NOMO-1 treated with DMSO at 0.1 percent for 48 hours (cell line): ENCODE measurements around the gene SPRR4.
A peak's percentile ranks its signal among the peaks of the same experiment; 100 is the strongest.

ENCODE experiments used
- DNase-seq: peaks from one replicate; lab custom pipeline; 2025; ENCODE audit not compliant: unreplicated experiment; lab: John Stamatoyannopoulos, UW

SPRR4 gene

GRCh38 chr1:152964536-152964935, 5.9 kb upstream of the SPRR4 start:
- DNase-seq = no peak

- DNase-seq = no peak
These were observed 4.6 kb upstream of the SPRR4 start for GRCh38 chr1:152965853-152966252.

GRCh38 chr1:152967201-152967600, 3.2 kb upstream of the SPRR4 start:
- DNase-seq = no peak

DNA sequence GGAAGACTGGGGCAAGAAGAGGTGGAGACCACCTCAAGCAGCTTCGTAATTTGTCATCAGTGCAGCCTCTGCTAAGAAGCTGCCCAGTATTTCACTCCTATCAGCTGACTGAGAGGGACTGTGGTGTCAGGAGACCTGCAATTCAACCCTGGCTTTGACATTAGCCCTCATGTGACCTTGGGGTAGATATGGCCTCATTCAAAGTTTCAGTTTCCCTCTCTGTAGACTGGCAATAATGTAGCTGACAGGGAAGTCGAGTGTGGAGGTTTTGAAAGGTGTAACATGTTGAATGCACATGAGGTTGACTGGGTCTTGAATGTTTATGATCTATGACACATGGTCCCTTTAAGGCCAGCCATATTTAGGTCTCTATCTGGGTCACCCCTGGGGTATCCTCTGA, 2.2 kb upstream of the SPRR4 start:
- peak; percentile 3 for DNase-seq

DNA sequence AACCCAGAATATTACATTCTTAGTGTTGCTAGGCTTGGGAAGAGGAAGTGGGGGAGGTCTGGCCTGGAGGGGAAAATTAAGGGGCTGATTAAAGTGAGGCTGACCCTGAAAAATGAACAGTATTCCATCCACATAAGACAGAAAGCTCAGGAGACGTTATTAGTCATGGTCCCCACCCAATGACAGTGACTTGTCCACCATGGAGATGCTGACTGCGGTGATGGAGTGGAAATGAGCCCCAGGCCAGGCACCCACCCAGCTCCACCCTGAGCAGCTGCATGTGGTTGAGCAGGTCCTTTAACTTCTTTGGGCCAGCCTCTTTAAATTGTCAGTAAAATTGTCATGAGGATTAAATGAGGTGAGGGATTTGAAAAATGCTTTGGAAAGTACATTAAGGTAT, 1.4 kb upstream of the SPRR4 start:
- DNase-seq = no peak

- DNase-seq = no peak
These were observed 1.9 kb downstream of the SPRR4 start for GRCh38 chr1:152972196-152972886.

DNA sequence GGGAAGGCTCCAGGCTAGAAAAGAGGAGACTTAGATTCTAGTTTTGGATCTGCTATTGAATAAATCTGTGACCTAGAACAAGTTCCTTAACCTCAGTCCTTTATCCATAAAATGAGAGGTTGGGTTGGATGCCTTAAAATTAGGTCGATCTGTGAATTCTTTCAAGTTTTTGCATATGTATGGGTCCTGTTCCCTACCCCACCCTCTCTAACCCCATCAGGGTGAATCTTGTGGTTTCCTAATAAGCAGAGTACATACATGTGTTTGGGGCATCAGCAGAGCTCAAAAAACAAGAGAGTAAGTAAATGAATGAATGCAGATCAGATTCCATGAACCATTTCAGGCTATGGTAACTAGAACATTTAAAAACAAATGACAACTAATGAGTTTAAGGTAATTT, 6.2 kb downstream of the SPRR4 start:
- no peak for DNase-seq

DNA sequence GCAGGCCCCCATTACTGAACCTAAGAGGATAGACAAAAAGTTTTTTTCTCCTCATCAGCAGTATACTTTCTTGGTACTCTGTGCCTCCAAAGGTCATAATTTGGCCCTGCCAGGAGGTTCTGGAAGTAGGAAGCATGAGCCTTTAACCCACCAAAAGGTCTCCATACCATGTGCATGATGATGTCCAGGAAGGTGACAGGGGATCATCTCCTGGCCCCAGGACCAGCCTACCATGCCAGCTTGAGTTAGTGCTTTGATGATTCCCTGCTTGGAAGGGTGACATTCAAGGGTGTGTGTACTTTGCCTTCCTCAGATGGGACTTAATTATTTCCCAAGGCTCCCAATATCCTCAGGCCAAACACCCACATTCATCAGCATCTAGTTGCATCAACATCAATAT, 7.2 kb downstream of the SPRR4 start:
- DNase-seq = no peak

GRCh38 chr1:152980676-152981075, 10.2 kb downstream of the SPRR4 start:
- no peak for DNase-seq

GRCh38 chr1:152981146-152981871, 10.9 kb downstream of the SPRR4 start:
- no peak for DNase-seq

- no peak for DNase-seq
These were observed 11.6 kb downstream of the SPRR4 start for GRCh38 chr1:152982076-152982475.

DNA sequence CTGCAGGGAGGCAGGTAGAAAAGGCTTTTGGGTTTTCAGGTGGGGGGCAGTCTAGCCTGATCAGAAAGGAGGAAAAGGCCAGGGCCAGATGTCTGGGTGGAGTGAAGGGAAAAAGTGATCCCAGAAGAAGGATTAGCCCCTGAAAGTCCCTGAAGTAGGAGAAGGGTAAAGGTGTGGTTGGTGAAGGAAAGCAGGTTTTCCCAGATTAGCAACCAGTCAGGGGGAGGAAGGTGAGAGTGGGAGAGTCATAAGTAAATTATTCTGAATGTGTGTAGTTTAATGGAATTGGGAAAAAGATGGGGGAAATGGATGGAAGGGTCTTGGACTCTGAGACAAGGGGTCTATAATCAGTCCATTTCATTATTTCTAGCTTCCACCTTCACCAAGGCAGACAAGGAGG, 12.8 kb downstream of the SPRR4 start:
- DNase-seq = no peak

- no peak for DNase-seq
These were observed 13.3 kb downstream of the SPRR4 start, which contains the start of gene SPRR1A for GRCh38 chr1:152983743-152984142. Gene SPRR1A (plus strand): TSS chr1:152984081. CDS start chr1:152985231, 1,150 bp downstream.

GRCh38 chr1:152986578-152986977, 16.1 kb downstream of the SPRR4 start:
- no peak for DNase-seq

DNA sequence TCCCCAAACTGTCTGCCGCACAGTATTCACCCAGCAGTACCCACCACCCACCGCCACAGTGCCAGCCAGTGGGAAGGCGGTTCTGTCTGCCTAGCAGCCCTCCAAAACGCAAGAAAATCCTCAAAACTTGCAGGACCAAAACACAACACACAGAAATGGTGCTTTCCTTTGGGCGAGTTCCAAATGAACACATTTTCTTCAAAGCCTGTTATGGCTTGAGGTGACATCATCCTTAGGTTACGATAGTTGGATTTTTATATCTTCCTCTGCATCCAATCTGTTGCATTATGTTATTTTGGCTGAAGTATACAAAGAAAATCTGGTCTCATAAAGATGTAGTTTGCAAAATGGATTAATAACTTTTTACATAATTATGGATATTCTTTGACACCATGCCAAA, 22.7 kb downstream of the SPRR4 start:
- DNase-seq = no peak

GRCh38 chr1:152995842-152996241, 25.4 kb downstream of the SPRR4 start:
- DNase-seq = no peak

DNA sequence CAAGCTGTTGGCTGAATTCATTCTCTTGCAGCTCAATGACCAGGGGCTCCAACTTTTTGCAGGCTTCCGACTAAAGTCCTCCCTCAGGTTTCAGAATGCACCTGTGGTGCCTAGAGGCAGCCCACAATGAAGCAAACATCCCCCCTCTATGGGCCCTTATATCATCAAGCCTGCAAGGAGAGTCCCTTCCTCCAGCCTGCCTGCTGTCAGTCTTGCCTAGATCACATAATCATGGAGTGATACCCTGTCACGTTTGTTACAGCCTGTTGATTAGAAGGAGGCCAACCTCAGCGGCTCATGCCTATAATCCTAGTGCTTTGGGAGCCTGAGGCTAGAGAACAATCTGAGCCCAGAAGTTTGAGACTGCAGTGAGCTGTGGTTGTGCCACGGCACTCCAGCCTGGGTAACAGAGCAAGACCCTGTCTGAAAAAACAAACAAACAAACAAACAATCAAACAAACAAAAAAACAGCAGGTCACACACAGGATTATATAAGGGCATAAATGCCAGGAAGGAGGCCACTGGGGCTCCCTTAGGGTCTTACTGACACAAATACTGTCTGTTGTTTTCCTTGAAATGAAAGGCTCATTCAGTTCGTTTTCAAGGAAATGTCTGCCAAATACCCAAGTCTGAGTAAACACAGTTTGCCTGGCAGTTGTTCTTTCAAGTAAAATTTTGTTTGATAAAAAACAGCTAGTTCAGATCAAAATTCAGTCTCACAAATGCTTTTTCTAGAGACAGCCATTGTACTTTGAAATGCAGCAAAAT, 26.4 kb downstream of the SPRR4 start:
- DNase-seq = no peak

DNA sequence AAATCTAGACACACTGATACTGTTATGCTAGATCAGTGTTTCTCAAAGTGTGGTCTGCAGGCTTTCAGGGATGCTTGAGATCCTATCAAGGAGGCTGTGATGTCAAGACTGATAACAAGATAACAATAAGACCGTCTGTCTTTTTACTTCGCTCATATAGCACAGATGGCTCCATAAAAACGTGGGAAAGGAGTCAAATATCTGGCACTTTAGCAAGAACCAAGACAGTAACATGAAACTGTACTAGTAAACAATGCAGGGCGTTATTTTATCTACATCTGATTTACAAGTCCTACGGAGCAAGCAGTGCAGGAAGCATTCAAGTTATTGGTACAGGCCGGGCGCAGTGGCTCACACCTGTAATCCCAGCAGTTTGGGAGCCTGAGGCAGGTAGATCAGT, 27.5 kb downstream of the SPRR4 start:
- DNase-seq = no peak

GRCh38 chr1:152998476-152998875, 28.0 kb downstream of the SPRR4 start:
- DNase-seq = no peak

DNA sequence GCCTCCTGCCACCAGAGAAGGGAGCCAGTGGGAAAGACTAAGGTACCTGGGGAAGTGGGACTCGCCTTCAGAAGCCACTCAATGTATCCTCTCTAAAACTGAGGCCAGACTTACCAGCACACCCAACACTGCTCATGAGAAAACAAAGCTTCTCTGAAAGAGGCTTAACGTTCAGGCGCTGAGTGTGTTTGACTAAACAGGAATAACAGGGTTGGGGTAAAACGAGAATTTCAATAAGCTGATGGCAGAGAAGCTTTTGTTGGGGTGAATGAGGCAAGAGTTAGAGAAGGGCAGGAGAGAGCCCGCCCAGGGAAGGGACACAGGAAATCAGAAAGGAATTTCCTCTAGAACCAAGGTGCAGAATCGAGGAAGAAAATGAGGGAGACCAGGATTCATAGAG, 29.4 kb downstream of the SPRR4 start:
- DNase-seq = no peak

DNA sequence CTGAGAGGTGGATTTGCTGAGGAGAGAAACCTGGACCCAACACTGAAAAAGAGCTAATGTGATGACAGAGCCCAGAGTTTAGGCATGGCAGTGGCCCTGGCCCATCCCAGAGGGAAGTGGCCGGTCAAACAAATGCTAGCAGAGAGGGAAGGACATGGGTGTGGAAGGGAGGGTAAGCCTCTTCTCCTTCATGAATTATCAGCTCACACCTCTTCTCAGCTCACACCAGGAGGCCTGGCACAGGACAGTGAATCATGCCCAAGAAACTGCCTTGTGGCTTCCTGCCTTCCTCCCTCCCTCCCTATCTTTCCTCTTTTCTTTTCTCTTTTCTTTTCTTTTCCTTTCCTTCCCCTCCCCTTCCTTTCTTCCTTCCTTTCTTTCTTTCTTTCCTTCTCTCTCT, 29.8 kb downstream of the SPRR4 start:
- no peak for DNase-seq

- DNase-seq = no peak
These were observed 30.9 kb downstream of the SPRR4 start, which contains the start of gene SPRR3 for GRCh38 chr1:153001382-153001781. Gene SPRR3 (plus strand): TSS chr1:153001749. CDS start chr1:153003021, 1,272 bp downstream.
